ENCODE results near the gene ALG1L2. TPM values are rescaled to one million over a fixed set of nuclear protein-coding genes. Genes with fewer than 3 reads are reported as not detected.
"Not testable (repeated sequence)": the region's sequence is repeated elsewhere in the genome, so short reads cannot be mapped to it uniquely, and the experiment has no call there.

ALG1L2 gene
- total RNA-seq, 1 donor from 2014 or later = 3.5 TPM

GRCh38 chr3:130097096-130097495 is 15.5 kb downstream of the ALG1L2 start:
- H3K9me3 Mint-ChIP-seq; H3K36me3 Mint-ChIP-seq (ENCODE audit: low read depth); POLR2A ChIA-PET; H3K27me3 Mint-ChIP-seq; H3K4me3 Mint-ChIP-seq; DNase-seq; ATAC-seq (ENCODE audit: low read depth): not testable (repeated sequence)
- H3K4me1 Mint-ChIP-seq = peaks cover 37% of the 10 kb centered on the region
- intact Hi-C loops (cut with micrococcal nuclease) = loop anchor here (10.0 kb wide), 1 partner anchor 472 kb away; no protein-coding TSS in a partner anchor
- peak overlapping the region; percentile 18 for H3K27ac Mint-ChIP-seq
- CTCF ChIA-PET = interaction anchor here (1.1 to 1.4 kb wide), 2 partner anchors 71 to 156 kb away, joined by 3 to 4 read pairs; no protein-coding TSS in a partner anchor

- not testable (repeated sequence) for H3K27me3 Mint-ChIP-seq; ATAC-seq (ENCODE audit: low read depth); H3K36me3 Mint-ChIP-seq (ENCODE audit: low read depth); H3K4me3 Mint-ChIP-seq; H3K9me3 Mint-ChIP-seq
- ChIA-PET POLR2A (interaction anchor here (0.6 kb wide), 1 partner anchor 521 kb away, joined by 5 read pairs; no protein-coding TSS in a partner anchor), CTCF (interaction anchor here (0.9 to 1.4 kb wide), 3 partner anchors 71 to 434 kb away, joined by 3 to 4 read pairs (median 3); no protein-coding TSS in a partner anchor)
- peaks cover 36% of the 10 kb centered on the region for H3K4me1 Mint-ChIP-seq
- H3K27ac Mint-ChIP-seq = peak overlapping the region; percentile 46
- intact Hi-C loops (cut with micrococcal nuclease) = loop anchor here (10.0 kb wide), 1 partner anchor 473 kb away; no protein-coding TSS in a partner anchor
- peak; percentile 33 for DNase-seq
Observed at GRCh38 chr3:130097690-130098638, 16.3 kb downstream of the ALG1L2 start.

DNA sequence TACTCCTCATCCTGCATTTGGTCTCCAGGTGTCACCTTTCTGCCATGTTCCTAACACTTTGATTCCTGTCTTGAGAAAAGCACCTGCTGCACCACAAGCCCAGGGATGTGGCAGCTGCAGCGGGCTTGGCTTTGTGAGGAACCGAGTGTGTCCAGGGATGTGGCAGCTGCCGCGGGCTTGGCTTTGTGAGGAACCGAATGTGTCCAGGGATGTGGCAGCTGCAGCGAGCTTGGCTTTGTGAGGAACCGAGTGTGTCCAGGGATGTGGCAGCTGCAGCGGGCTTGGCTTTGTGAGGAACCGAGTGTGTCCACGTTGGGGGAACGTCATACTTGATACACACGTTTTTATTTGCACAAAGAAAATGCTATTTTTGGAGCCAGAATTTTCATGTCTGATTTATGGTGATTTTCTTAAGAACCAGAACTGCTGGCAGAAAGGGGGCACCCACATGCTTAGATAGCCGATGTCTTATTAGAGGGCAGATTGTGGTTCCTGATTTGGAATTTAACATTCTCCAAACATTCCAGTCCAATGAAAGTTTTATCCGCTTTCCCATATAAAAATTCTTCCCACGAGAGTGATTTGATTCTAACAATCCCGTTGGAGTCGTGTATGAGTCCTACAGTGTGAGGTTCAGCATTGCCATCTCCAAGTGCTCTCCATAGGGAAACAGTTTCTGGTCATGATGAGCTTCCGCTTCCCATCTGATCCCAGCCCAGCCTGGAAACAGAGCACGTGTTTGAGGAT is 17.2 kb downstream of the ALG1L2 start:
- not testable (repeated sequence) for H3K4me3 Mint-ChIP-seq; H3K9me3 Mint-ChIP-seq; H3K27me3 Mint-ChIP-seq; ATAC-seq (ENCODE audit: low read depth); H3K36me3 Mint-ChIP-seq (ENCODE audit: low read depth); DNase-seq; H3K27ac Mint-ChIP-seq
- ChIA-PET POLR2A (interaction anchor here (0.6 kb wide), 1 partner anchor 522 kb away, joined by 5 read pairs; no protein-coding TSS in a partner anchor), CTCF (interaction anchor here (1.1 kb wide), 1 partner anchor 435 kb away, joined by 3 read pairs; no protein-coding TSS in a partner anchor)
- intact Hi-C loops (cut with micrococcal nuclease) = loop anchor here (10.0 kb wide), 1 partner anchor 474 kb away; no protein-coding TSS in a partner anchor
- peaks cover 28% of the 10 kb centered on the region for H3K4me1 Mint-ChIP-seq

DNA sequence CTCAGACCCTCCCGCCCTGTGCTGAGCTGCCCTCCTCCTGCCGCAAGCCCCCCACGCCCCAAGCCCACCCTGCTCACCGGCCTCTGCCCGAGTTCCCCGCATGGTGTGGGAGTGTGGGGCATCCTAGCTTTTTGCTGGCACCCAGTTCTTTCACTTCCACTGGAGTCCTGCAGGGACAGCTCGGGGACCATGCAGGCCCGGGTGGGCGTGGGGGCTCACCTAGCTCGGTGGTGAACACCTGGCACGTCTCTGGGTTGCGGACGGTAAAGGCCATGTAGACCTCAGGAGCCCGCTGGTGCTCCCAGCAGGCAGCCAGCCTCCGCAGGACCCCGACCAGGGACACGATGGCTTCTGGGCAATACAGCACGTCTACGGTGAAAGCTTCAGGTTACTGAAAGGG is 20.9 kb downstream of the ALG1L2 start:
- H3K4me3 Mint-ChIP-seq = not testable (repeated sequence)

DNA sequence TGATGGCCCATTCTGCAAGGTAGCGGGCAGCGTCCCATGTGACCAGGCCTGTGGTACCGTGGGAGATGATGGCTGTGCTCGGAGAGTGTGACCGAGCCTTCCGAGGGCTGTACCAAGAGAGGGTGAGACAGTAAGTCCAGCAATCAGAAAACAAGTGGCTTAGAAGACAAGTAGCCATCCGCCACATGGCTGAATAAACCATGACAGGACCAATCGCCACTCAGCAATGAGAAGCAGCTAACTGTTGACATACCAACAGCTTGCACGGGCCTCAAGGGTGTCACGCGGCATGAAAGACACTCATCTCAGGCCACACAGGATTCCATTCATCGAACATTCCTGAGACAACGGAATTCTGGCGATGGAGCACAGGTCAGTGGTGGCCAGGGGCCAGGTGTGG is 22.6 kb downstream of the ALG1L2 start:
- H3K4me1 Mint-ChIP-seq; H3K9me3 Mint-ChIP-seq; DNase-seq; ATAC-seq (ENCODE audit: low read depth); H3K27ac Mint-ChIP-seq; POLR2A ChIA-PET; H3K27me3 Mint-ChIP-seq; intact Hi-C loops (cut with micrococcal nuclease); H3K4me3 Mint-ChIP-seq; CTCF ChIA-PET: not testable (repeated sequence)
- H3K36me3 Mint-ChIP-seq (ENCODE audit: low read depth) = peaks cover 15% of the 10 kb centered on the region

More for the DNA sequence above, 20.9 kb downstream of the ALG1L2 start:
- CTCF ChIA-PET; H3K4me1 Mint-ChIP-seq; H3K27ac Mint-ChIP-seq; ATAC-seq (ENCODE audit: low read depth); DNase-seq; H3K9me3 Mint-ChIP-seq; H3K27me3 Mint-ChIP-seq; H3K36me3 Mint-ChIP-seq (ENCODE audit: low read depth); intact Hi-C loops (cut with micrococcal nuclease): not testable (repeated sequence)
- POLR2A ChIA-PET = interaction anchor here (0.7 kb wide), 1 partner anchor 381 kb away, joined by 3 read pairs; no protein-coding TSS in a partner anchor

DNA sequence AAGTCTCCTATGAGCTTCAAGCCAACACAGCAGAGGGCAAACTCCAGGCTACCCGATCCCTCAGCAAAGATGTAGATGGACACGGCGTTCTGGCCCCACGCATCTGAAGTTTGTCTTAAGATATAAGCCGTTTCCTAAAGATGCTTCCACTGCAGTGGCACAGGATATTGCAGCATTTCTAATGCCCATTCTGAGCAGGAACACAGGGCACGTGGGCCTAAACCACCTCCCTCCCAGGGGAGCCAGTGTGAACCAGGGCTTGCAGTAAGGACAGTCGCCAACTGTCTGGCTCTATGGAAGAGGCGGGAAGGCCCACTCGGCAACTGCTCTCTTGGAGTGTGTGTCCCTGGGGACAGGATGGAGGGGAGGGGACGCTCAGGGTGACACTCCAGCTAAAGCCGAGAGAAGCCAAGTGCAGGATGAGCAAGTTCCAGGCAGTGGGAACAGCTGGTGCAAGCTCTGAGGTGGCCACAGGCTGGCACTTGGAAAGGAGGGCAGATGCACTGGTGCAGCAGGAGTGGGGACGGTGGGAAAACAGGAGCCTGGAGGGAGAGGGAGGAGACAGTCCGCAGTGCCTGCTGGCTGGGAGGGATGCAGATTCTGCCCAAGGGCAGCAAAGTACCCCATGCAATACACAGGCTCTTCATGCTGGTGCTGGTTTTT is 25.8 kb downstream of the ALG1L2 start:
- H3K9me3 Mint-ChIP-seq; H3K27ac Mint-ChIP-seq; POLR2A ChIA-PET; DNase-seq; ATAC-seq (ENCODE audit: low read depth); H3K4me3 Mint-ChIP-seq; H3K27me3 Mint-ChIP-seq; intact Hi-C loops (cut with micrococcal nuclease): not testable (repeated sequence)
- peaks cover 19% of the 10 kb centered on the region for H3K36me3 Mint-ChIP-seq (ENCODE audit: low read depth)
- H3K4me1 Mint-ChIP-seq = peaks cover 17% of the 10 kb centered on the region
- CTCF ChIA-PET = interaction anchor here (2.5 kb wide), 1 partner anchor 165 kb away, joined by 15 read pairs; no protein-coding TSS in a partner anchor

- intact Hi-C loops (cut with micrococcal nuclease); DNase-seq; CTCF ChIA-PET; POLR2A ChIA-PET; H3K4me3 Mint-ChIP-seq; H3K9me3 Mint-ChIP-seq; ATAC-seq (ENCODE audit: low read depth); H3K27me3 Mint-ChIP-seq; H3K27ac Mint-ChIP-seq: not testable (repeated sequence)
- Mint-ChIP-seq H3K4me1 (peaks cover 25% of the 10 kb centered on the region), H3K36me3 (ENCODE audit: low read depth) (peaks cover 17% of the 10 kb centered on the region)
Observed at GRCh38 chr3:130108836-130109585, 27.4 kb downstream of the ALG1L2 start.

- intact Hi-C loops (cut with micrococcal nuclease) = loop anchor here (1.0 to 10.0 kb wide), 9 partner anchors 16 to 1458 kb away; partner anchors contain the start of genes ASTE1, CNBP, IFT122 and NEK11
- CTCF ChIA-PET = not testable (repeated sequence)
Observed at GRCh38 chr3:130110386-130111169, 28.9 kb downstream of the ALG1L2 start.

More at GRCh38 chr3:130110386-130111169, 28.9 kb downstream of the ALG1L2 start:
- H3K27ac Mint-ChIP-seq = peak overlapping the region; percentile 100
- ATAC-seq (ENCODE audit: low read depth); H3K9me3 Mint-ChIP-seq; H3K27me3 Mint-ChIP-seq: not testable (repeated sequence)
- peaks cover 25% of the 10 kb centered on the region for H3K4me1 Mint-ChIP-seq
- POLR2A ChIA-PET = interaction anchor here (0.6 to 2.2 kb wide), 8 partner anchors 16 to 682 kb away, joined by 3 to 15 read pairs (median 4); partner anchors contain the start of genes EFCAB12, IFT122 and MBD4
- peak overlapping the region; percentile 98 for H3K4me3 Mint-ChIP-seq
- H3K36me3 Mint-ChIP-seq (ENCODE audit: low read depth) = peaks cover 16% of the 10 kb centered on the region
- DNase-seq = peak; percentile 27

Data from activated B cell treated with CpG ODN at 0.5 μM for 24 hours (primary cell).